Peyer's patch (tissue), 4 donors: Measurements from ENCODE around the gene LRRC41. TPM values are rescaled to one million over a fixed set of nuclear protein-coding genes. Genes with fewer than 3 reads are reported as not detected.
"Not testable (repeated sequence)": the region's sequence is repeated elsewhere in the genome, so short reads cannot be mapped to it uniquely, and the experiment has no call there.

Experiments
- DNase-seq, 3 donors: peaks; one replicate each; pipeline ENCODE4 v3.0.0-alpha.2; 2017 to 2019
- H3K27ac ChIP-seq, 4 donors: fragments of 200-600 bp; sonication (generic); one replicate each; pipeline ENCODE4 v1.5.1; 2016 to 2019
- H3K27me3 ChIP-seq, 2 donors: fragments of 200-600 bp; sonication (generic); one replicate each; pipeline ENCODE4 v1.5.1; 2019
- H3K36me3 ChIP-seq, 3 donors: fragments of 200-600 bp; sonication (generic); one replicate each; pipeline ENCODE4 v1.5.1; 2016 to 2019
- H3K4me1 ChIP-seq, 4 donors: fragments of 200-600 bp; sonication (generic); one replicate each; pipeline ENCODE4 v1.5.1; 2016 to 2019
- H3K4me3 ChIP-seq, 4 donors: fragments of 200-600 bp; sonication (generic); 1 replicate in 3 of 4; 2 replicates in 1 of 4; pipeline ENCODE4 v1.5.1; 2016 to 2019; ENCODE audit warnings: mild to moderate bottlenecking in 1 of 4
- H3K9me3 ChIP-seq, 4 donors: fragments of 200-600 bp; sonication (generic); one replicate each; pipeline ENCODE4 v1.5.1; 2016 to 2019; ENCODE audit warnings: mild to moderate bottlenecking in 1 of 4
- POLR2A ChIP-seq, 2 donors: fragments of 450-650 bp; IDR thresholded peaks; one replicate each; pipeline ENCODE4 v1.5.1; 2017; ENCODE audit warnings: antibody characterized with exemption in 2 of 2, mild to moderate bottlenecking in 2 of 2, moderate library complexity in 2 of 2
- total RNA-seq, 4 donors: library from RNA; depleted of rRNA; stranded (reverse); fragments of >200 nt; gene quantifications; one replicate each; pipeline ENCODE4 v1.1.0, GENCODE V29; 2016
- TF ChIP-seq, protein P1 (sequence below), 6 experiments: fragments of 450-650 bp in 4 of 6; fragments of 200-600 bp in 2 of 6; sonication (generic) in 1 of 6; IDR thresholded peaks; one replicate each; pipeline ENCODE4 v1.5.1; 2017 to 2019; ENCODE audit warnings: antibody characterized with exemption in 6 of 6, mild to moderate bottlenecking in 3 of 6, moderate library complexity in 1 of 6

LRRC41 gene
- total RNA-seq, 4 donors from 2014 or later: 19.8 to 72.3 (median 65.3) TPM

DNA sequence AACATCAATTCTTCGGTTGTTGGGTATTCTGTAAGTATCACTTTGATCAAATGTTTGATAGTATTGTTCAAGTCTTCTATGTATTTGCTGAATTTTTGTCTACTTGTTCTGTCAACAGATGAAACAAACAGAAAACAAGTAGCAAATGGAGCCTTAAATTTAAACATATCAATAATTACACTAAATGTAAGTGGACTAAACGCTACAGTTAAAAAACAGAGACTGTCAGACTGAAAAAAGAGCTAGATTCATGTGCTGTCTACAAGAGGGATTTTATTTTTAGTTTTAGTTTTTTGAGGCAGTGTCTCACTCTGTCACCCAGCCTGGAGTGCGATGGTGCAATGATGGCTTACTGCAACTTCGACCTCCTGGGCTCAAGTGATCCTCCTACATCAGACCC, 66.5 kb downstream of the LRRC41 start:
- TF ChIP-seq, protein P1, sequence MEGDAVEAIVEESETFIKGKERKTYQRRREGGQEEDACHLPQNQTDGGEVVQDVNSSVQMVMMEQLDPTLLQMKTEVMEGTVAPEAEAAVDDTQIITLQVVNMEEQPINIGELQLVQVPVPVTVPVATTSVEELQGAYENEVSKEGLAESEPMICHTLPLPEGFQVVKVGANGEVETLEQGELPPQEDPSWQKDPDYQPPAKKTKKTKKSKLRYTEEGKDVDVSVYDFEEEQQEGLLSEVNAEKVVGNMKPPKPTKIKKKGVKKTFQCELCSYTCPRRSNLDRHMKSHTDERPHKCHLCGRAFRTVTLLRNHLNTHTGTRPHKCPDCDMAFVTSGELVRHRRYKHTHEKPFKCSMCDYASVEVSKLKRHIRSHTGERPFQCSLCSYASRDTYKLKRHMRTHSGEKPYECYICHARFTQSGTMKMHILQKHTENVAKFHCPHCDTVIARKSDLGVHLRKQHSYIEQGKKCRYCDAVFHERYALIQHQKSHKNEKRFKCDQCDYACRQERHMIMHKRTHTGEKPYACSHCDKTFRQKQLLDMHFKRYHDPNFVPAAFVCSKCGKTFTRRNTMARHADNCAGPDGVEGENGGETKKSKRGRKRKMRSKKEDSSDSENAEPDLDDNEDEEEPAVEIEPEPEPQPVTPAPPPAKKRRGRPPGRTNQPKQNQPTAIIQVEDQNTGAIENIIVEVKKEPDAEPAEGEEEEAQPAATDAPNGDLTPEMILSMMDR (IDR thresholded peaks at IDR 0.05): no peak
- TF ChIP-seq POLR2A (IDR thresholded peaks at IDR 0.05): no peak
- H3K9me3 ChIP-seq: peaks cover 0 to 7% (median 0%) of the 10 kb centered on the region in 4 donors
- H3K4me3 ChIP-seq: no peak overlapping the region
- H3K27me3 ChIP-seq: no peaks in the 10 kb centered on the region
- H3K4me1 ChIP-seq: no peaks in the 10 kb centered on the region
- no peak overlapping the region for H3K27ac ChIP-seq
- no peak for DNase-seq
- H3K36me3 ChIP-seq: no peaks in the 10 kb centered on the region

DNA sequence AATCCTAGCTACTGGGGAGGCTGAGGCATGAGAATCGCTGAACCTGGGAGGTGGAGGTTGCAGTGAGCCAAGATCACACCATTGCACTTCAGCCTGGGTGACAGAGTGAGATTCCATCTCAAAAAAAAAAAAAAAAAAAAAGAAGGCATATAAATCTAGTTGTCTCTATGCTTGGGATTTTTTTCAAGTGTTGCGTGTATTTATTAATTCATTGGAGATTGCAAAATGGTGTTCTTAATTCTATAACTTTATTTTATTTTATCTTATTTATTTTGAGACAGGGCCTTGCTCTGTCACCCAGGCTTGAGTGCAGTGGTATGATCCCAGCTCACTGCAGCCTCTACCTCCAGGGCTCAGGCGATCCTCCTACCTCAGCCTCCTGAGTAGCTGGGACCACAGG, 72.2 kb downstream of the LRRC41 start:
- not testable (repeated sequence) for H3K36me3 ChIP-seq, H3K27ac ChIP-seq, DNase-seq, H3K27me3 ChIP-seq, H3K4me1 ChIP-seq, H3K4me3 ChIP-seq, H3K9me3 ChIP-seq

Other genes starting within 250 kb of the LRRC41 start
- 10 to 100 TPM in 1 of 4 donors, 1 to 10 TPM in 3; 2.8 to 12.4 (median 6.4) TPM for gene PIK3R3, start 171.0 kb downstream of the LRRC41 start, total RNA-seq
- gene TSPAN1, start 128.5 kb downstream of the LRRC41 start, total RNA-seq: 100 to 1,000 TPM in 3 of 4 donors, 1 to 10 TPM in 1; 4.1 to 229 (median 192) TPM
- not detected for gene P3R3URF, start 127.1 kb downstream of the LRRC41 start, total RNA-seq
- gene POMGNT1, start 105.2 kb downstream of the LRRC41 start, total RNA-seq: 10 to 100 TPM; 34.7 to 60.6 (median 46.3) TPM
- 1 to 10 TPM in 3 of 4 donors, not detected in 1; 1.5 to 2.5 (median 2.5) TPM for gene LURAP1, start 100.3 kb downstream of the LRRC41 start, total RNA-seq
- 10 to 100 TPM in 2 of 4 donors, 1 to 10 TPM in 2; 3.9 to 71.8 (median 10.3) TPM for gene RAD54L, start 55.9 kb downstream of the LRRC41 start, total RNA-seq
- 100 to 1,000 TPM; 230 to 300 (median 262) TPM for gene UQCRH, start 82 bp upstream of the LRRC41 start, total RNA-seq
- 10 to 100 TPM; 12.8 to 29.4 (median 18.0) TPM for gene NSUN4, start 37.2 kb upstream of the LRRC41 start, total RNA-seq
- 100 to 1,000 TPM; 107 to 230 (median 152) TPM for gene FAAH, start 90.7 kb upstream of the LRRC41 start, total RNA-seq
- not detected for gene DMBX1, start 186.2 kb upstream of the LRRC41 start, total RNA-seq
- not detected for gene KNCN, start 248.0 kb upstream of the LRRC41 start, total RNA-seq